Natural killer cell treated with Interleukin-12 subunit alpha and Interleukin-12 subunit beta and Interleukin-15 and Interleukin-18, amount 100 ng/mL, for 72 hours (primary cell): ENCODE measurements around the gene LUM. TPM values are rescaled to one million over a fixed set of nuclear protein-coding genes. Genes with fewer than 3 reads are reported as not detected.
"Not testable (repeated sequence)": the region's sequence is repeated elsewhere in the genome, so short reads cannot be mapped to it uniquely, and the experiment has no call there.

Experiments
- ATAC-seq, 2 donors: fragments of 150-1000 bp; cut with Tn5 transposase in 1 of 2; sonication (Bioruptor Pico), chemical (Tn5 transposase) in 1 of 2; 2 replicates each; pipeline ENCODE4 v1.10.0; 2021
- DNase-seq: peaks from one replicate; pipeline ENCODE4 v3.0.0; 2022; ENCODE audit warnings: low spot score
- H3K27ac Mint-ChIP-seq, 2 donors: 1 replicate in 1 of 2; 2 replicates in 1 of 2; pipeline ENCODE4 v1.8.0; 2022; ENCODE audit warnings: mixed read lengths in 2 of 2, mild to moderate bottlenecking in 1 of 2, moderate library complexity in 1 of 2
- H3K27me3 Mint-ChIP-seq, 2 donors: 1 replicate in 1 of 2; 2 replicates in 1 of 2; pipeline ENCODE4 v1.8.0; 2022; ENCODE audit warnings: mixed read lengths in 2 of 2
- H3K36me3 Mint-ChIP-seq: one replicate; pipeline ENCODE4 v1.8.0; 2022; ENCODE audit warnings: mixed read lengths
- H3K4me1 Mint-ChIP-seq, 2 donors: 1 replicate in 1 of 2; 2 replicates in 1 of 2; pipeline ENCODE4 v1.8.0; 2022; ENCODE audit warnings: low read depth in 2 of 2, mixed read lengths in 2 of 2, mild to moderate bottlenecking in 1 of 2
- H3K4me3 Mint-ChIP-seq: one replicate; pipeline ENCODE4 v1.8.0; 2022; ENCODE audit warnings: mixed read lengths
- H3K9me3 Mint-ChIP-seq: 2 replicates; pipeline ENCODE4 v1.8.0; 2022; ENCODE audit warnings: mixed read lengths
- total RNA-seq, 2 donors: library from RNA; stranded (reverse); gene quantifications; one replicate each; pipeline ENCODE4 v1.2.3, GENCODE V29; 2022

The LUM gene
- total RNA-seq, 2 donors from 2014 or later = not detected

DNA sequence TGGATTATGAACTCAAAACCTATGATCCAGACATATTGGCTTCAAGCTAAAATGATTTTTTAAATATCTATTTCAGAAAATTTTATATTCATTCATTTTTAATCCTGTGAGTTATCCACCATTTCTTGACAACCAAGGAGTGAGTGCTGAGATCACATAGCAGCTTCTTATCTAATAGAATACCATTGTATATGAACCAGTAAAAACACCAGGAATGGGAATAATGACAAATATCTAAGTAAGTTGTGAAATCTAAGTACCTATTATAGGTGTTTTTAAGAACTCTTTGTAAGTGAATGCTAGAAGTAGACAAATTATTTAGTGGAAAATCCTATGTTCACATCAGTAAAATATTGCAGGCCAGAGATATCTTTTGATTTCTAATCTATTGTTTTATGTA, 8.2 kb downstream of the LUM start:
- Mint-ChIP-seq H3K9me3 (no peaks in the 10 kb centered on the region), H3K4me1 (no peaks in the 10 kb centered on the region), H3K36me3 (no peaks in the 10 kb centered on the region), H3K4me3 (no peak overlapping the region), H3K27me3 (no peaks in the 10 kb centered on the region), H3K27ac (no peak overlapping the region)
- ATAC-seq (no peak), DNase-seq (no peak)

DNA sequence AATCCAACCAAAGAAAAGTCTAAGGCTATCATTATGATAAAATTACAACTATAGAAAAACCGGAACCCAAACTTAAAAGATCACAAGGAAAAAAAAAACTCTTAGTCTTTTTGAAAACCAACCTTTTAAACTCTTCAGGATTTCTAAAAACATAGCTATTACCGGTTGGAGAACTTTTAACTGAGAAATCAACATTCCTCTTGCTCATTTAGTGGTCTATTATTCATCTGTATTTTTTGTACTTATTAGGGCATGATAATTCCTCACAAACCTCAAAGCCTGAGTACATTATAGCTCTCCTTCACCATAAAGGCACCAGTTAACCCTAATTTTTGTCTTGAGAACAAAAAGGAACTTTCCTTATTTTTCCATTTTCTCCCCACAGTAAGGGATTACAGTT, 10.4 kb downstream of the LUM start:
- Mint-ChIP-seq H3K4me1 (no peaks in the 10 kb centered on the region), H3K36me3 (no peaks in the 10 kb centered on the region), H3K9me3 (no peaks in the 10 kb centered on the region), H3K27ac (no peak overlapping the region), H3K4me3 (no peak overlapping the region), H3K27me3 (no peaks in the 10 kb centered on the region)
- ATAC-seq = no peak
- DNase-seq = no peak

DNA sequence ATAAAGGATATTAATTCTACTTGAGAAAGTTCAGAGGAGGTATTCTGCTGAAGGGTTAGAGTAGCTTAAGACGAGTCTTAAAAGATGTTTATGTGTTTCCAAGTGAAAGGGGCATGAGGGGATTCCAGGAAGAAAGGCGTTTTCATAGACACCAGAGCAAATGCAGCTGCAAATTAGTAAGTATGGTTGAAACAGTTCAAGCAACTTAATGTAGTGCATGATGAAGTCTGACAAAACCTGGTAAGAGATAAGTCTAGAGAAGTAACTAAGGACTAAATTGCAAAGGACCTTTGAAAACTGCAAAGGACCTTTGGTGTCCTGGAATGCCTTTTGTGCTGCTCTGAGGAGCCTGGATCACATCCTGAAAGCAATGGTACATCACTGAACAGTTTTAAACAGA, 11.5 kb downstream of the LUM start:
- no peaks in the 10 kb centered on the region for H3K4me1 Mint-ChIP-seq
- H3K27me3 Mint-ChIP-seq = no peaks in the 10 kb centered on the region
- no peak overlapping the region for H3K27ac Mint-ChIP-seq
- DNase-seq (no peak), ATAC-seq (no peak)
- H3K36me3 Mint-ChIP-seq = no peaks in the 10 kb centered on the region
- no peaks in the 10 kb centered on the region for H3K9me3 Mint-ChIP-seq
- no peak overlapping the region for H3K4me3 Mint-ChIP-seq

DNA sequence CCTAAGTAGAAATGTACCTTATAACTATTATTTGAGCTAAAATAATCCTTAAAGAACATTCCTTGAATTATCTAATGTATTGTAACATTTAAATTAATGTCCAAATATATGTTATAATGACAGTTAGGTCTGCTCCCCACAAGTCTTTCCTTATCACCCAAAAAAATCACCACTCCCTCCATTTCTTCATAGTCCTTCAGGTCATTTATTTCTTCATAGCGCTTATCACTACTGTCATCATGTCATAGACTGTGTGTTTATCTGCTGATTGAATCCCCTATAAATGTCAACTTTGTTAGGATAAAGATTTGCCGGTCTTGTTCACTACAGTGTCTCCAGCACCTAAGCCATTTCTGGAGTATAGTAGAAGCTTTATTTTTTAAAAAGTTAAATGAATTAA, 12.0 kb downstream of the LUM start:
- no peaks in the 10 kb centered on the region for H3K4me1 Mint-ChIP-seq
- peaks cover 2% of the 10 kb centered on the region for H3K9me3 Mint-ChIP-seq
- no peak overlapping the region for H3K27ac Mint-ChIP-seq
- H3K27me3 Mint-ChIP-seq = no peaks in the 10 kb centered on the region
- H3K4me3 Mint-ChIP-seq = no peak overlapping the region
- no peaks in the 10 kb centered on the region for H3K36me3 Mint-ChIP-seq
- ATAC-seq (no peak), DNase-seq (no peak)

DNA sequence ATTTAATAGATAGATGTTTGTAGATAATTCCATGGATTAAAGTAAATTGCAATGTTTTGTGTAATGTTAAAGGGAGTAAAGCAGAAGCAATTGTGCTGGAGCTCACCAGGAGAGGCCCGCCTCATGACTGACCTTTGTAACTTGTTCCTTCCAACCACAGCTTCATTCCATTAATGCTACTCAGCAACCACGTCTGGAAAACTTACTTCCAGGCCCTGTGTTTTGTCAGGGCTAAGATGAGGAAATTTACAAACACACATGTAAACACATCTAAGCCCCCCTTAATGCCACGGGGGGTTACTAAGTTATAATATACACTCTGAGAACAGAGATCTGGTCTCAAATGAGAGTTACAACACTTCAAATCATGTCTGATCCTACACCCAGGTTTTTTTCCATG, 12.4 kb downstream of the LUM start:
- Mint-ChIP-seq H3K4me3 (no peak overlapping the region), H3K4me1 (no peaks in the 10 kb centered on the region), H3K27me3 (no peaks in the 10 kb centered on the region)

DNA sequence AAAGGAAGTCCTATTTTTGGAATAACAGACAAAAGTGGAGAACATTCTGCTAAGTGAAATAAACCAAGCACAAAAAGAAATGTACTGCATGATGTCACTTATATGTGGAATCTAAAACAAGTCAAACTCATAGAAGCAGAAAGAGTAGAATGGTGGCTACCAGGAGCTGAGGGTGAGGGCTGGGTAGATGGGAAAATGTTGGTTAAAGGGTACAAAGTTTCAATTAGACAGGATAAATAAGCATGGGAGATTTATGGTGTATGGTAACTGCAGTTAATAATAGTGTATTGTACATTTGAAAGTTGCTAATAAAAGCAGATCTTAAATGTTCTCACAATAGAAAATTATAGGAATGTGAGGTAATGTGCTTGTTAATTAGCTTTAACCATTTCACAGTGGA, 12.8 kb downstream of the LUM start:
- Mint-ChIP-seq H3K27ac (no peak overlapping the region), H3K9me3 (peaks cover 4% of the 10 kb centered on the region), H3K27me3 (no peaks in the 10 kb centered on the region), H3K4me3 (no peak overlapping the region), H3K36me3 (no peaks in the 10 kb centered on the region), H3K4me1 (no peaks in the 10 kb centered on the region)
- ATAC-seq = no peak
- no peak for DNase-seq

More for the DNA sequence above, 12.4 kb downstream of the LUM start:
- ATAC-seq = no peak
- H3K27ac Mint-ChIP-seq = no peak overlapping the region
- H3K36me3 Mint-ChIP-seq = no peaks in the 10 kb centered on the region
- peaks cover 4% of the 10 kb centered on the region for H3K9me3 Mint-ChIP-seq
- no peak for DNase-seq

DNA sequence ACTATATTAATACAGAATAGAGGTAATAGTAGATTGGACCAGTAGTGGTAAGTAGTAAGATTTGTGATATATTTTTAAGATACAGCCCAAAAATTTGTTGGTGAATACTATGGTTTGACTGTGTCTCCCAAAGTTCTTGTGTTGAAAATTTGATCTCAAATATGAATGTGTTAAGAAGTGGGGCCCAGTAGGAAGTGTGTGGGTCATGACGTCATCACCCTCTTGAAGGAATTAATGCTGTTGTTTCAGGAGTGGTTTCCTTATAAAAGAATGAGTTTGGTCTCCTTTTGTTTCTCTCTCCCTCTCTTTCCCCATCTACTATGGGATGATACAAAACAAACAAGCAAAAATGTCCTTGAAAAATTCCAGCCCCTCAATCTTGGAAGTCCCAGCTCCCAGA, 16.3 kb downstream of the LUM start:
- Mint-ChIP-seq H3K4me3 (no peak overlapping the region), H3K27ac (no peak overlapping the region), H3K4me1 (no peaks in the 10 kb centered on the region), H3K9me3 (peaks cover 11% of the 10 kb centered on the region), H3K36me3 (peaks cover 10% of the 10 kb centered on the region), H3K27me3 (no peaks in the 10 kb centered on the region)
- ATAC-seq (no peak), DNase-seq (no peak)

DNA sequence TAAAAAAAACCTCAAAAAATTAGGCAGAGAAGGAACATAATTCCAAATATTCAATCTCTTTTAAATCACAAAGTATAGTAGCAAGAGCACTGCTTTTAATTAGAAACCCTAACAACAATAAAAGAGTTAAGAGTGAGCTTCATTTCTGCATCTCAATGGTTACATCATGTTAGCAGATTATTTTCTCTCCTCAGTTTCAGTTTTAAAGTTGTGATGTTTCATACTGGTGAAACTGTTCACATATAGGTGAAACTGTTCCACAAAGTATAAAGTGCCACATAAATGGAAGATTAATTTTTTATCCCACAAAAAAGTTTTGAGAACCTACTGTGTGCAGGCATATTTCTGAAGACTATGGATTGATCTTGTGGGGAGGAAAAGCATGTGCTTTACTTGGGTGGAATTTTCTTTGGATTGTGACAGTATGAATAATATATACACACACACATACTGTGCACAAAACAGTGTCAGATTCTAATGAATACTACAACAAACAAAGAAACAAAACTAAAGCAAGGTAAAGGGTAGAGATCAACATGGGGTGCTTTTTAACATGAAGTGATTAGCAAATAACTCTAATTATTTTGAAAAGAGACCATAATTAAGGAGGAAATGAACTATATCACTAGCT, 17.1 kb downstream of the LUM start:
- Mint-ChIP-seq H3K9me3 (peaks cover 17% of the 10 kb centered on the region), H3K27me3 (no peaks in the 10 kb centered on the region), H3K27ac (no peak overlapping the region), H3K4me1 (no peaks in the 10 kb centered on the region), H3K4me3 (no peak overlapping the region), H3K36me3 (peaks cover 18% of the 10 kb centered on the region)
- no peak for DNase-seq
- ATAC-seq = no peak

DNA sequence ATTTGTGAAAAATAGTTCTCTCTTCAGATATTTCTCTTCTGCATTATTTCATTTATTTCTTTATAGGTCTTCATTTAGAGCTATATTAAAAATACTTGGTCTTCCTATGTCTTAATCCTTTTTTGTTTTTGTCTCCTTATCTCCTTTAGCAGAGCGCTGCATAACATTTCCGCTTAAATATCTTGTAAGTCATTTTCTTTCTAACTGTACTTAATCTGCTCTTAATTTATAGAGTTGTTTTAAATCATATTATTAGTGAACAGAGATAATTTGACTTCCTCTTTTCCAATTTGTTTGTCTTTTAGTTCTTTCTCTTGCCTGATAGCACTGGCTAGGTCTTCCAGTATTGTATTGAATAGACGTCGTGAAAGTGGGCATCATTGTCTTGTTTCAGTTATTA, 18.0 kb downstream of the LUM start:
- Mint-ChIP-seq H3K36me3 (peaks cover 22% of the 10 kb centered on the region), H3K9me3 (peaks cover 25% of the 10 kb centered on the region), H3K4me3 (no peak overlapping the region), H3K4me1 (no peaks in the 10 kb centered on the region), H3K27ac (no peak overlapping the region), H3K27me3 (no peaks in the 10 kb centered on the region)
- ATAC-seq (no peak), DNase-seq (no peak)

DNA sequence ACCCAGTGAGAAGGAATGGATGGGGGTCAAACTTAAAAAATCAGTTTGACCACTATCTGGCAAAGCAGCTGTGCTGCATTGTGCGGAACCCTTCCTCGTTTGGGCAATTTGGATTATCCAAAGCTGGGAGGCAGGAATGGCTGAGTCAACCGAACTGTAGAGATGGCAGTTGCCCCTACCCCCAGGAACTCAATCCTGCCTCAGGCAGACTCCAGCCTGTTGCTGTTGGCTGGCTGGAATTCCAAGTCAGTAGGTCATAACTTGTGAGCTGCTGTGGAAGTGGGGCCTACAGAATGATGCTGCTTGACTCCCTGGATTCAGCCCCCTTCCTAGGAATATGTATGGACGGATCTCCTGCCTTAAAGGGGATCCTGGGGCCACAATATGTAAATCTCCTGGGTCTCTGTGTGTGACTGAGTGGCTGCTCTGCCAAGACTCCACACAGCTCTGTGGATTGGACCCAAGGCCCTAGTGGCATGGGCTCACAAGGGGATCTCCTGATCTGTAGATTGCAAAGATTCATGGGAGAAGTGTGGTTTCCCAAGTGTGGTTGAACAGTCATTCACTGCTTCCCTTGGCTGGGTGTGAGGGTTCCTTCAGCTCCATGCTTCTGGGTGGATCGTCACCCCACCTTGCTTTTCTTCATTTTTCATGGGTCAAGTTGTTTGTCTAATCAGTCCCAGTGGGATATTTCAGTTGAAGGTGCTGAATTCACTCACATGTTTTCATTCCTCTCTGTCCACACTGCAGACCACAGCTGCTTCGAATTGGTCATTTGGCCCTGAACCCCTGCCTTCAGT, 19.2 kb downstream of the LUM start:
- H3K9me3 Mint-ChIP-seq = peaks cover 26% of the 10 kb centered on the region
- no peak overlapping the region for H3K4me3 Mint-ChIP-seq
- ATAC-seq = no peak
- peaks cover 22% of the 10 kb centered on the region for H3K36me3 Mint-ChIP-seq
- DNase-seq = no peak
- H3K4me1 Mint-ChIP-seq = no peaks in the 10 kb centered on the region
- no peak overlapping the region for H3K27ac Mint-ChIP-seq
- H3K27me3 Mint-ChIP-seq = no peaks in the 10 kb centered on the region

DNA sequence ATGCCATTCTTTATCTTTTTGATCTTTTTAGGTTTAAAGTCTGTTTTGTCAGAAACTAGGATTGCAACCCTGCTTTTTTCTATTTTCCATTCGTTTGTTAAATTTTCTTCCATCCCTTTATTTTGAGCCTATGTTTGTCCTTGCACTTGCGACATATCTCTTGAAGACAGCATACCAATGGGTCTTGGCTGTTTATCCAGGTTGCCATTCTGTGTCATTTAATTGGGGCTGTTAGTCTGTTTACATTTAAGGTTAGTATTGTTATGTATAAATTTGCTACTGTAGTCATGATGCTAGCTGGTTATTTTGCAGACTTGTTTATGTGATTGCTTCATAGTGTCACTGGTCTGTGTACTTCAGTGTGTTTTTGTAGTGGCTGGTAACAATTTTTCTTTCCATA, 21.3 kb downstream of the LUM start:
- H3K4me3 Mint-ChIP-seq, DNase-seq, ATAC-seq, H3K27ac Mint-ChIP-seq, H3K27me3 Mint-ChIP-seq, H3K4me1 Mint-ChIP-seq: not testable (repeated sequence)
- H3K9me3 Mint-ChIP-seq = peaks cover 26% of the 10 kb centered on the region
- peaks cover 22% of the 10 kb centered on the region for H3K36me3 Mint-ChIP-seq

DNA sequence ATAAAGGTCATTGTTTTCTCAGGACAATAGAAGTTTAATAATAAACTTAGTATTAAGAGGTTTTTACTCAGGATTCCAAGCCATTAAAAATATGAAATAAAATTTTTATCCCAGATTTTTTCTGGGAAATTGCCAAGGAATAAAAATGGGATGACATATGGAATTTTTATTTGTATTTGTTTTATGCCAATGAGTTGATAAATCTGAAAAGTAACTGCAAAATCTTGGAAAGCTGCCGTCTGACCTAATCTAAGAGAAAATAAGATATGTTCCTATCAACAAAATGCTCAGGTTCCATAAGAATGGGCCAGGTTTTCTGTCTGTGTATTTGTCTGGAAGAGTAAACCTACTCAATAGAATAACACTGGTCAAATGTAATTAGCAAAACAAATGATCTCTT, 31.3 kb downstream of the LUM start:
- no peak for DNase-seq
- H3K36me3 Mint-ChIP-seq = no peaks in the 10 kb centered on the region
- no peaks in the 10 kb centered on the region for H3K4me1 Mint-ChIP-seq
- peaks cover 0 to 3% of the 10 kb centered on the region in 2 donors for H3K27me3 Mint-ChIP-seq
- no peaks in the 10 kb centered on the region for H3K9me3 Mint-ChIP-seq
- no peak overlapping the region for H3K27ac Mint-ChIP-seq
- no peak for ATAC-seq
- no peak overlapping the region for H3K4me3 Mint-ChIP-seq

DNA sequence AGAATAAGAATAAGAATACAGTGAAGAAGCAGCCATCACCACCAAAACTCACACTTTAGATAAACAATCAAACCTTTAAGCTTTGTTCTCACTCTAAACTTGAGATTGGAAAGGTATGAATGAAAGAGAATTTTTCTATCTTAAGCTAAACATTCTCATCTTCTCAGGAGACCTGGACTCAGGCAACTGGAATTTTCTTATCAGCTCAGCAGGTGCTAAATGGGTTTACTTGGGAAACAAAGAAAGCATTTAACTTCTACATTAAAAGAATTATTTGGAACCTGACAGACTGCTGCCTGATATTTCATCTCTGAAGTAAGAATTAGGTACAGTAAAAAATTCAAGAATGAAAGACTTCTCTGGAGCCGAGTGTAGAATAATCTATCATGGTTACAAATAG, 32.8 kb downstream of the LUM start:
- Mint-ChIP-seq H3K9me3 (no peaks in the 10 kb centered on the region), H3K4me1 (no peaks in the 10 kb centered on the region), H3K27ac (no peak overlapping the region), H3K36me3 (no peaks in the 10 kb centered on the region), H3K27me3 (peaks cover 0 to 3% of the 10 kb centered on the region in 2 donors), H3K4me3 (no peak overlapping the region)
- DNase-seq (no peak), ATAC-seq (no peak)

DNA sequence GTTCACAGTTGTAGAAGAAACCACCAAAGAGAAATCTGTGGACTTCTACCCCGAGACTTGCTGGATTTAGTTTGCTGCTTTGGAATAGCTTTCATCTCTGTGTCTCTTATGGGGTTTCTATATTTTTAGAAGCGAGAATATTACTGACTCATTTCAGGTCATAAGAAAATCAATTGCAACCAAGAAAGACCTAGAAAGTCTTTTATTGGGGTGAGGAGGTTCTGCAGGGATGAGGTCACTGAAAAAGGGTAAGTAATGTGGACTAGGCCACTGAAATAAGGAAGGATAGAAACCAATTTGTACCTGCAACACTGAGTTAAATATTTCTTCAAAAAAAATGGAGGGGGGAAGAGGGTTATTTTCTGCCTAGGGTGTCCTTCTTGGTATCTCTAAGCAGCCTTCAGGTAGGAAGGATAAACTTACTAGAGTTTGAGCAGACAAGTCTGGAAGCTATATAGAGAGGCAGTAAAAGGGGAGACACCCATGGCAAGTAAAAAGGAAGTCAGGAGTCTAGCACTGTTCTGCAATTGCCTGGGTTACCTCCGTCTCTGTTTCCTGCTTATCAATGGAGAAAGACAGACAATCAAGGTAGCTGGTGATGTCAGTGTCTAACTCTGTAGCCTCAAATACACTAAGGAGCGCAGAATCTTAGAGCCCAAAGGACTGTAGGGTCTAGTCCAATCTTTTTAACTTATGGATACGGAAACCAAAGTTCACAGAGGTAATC, 33.9 kb downstream of the LUM start:
- Mint-ChIP-seq H3K4me3 (no peak overlapping the region), H3K36me3 (no peaks in the 10 kb centered on the region)
- ATAC-seq = no peak

More for the DNA sequence above, 33.9 kb downstream of the LUM start:
- no peak for DNase-seq
- Mint-ChIP-seq H3K27me3 (peaks cover 0 to 3% of the 10 kb centered on the region in 2 donors), H3K27ac (no peak overlapping the region), H3K4me1 (no peaks in the 10 kb centered on the region), H3K9me3 (no peaks in the 10 kb centered on the region)
